Activated CD4-positive, alpha-beta T cell treated with anti-CD3 and anti-CD28 coated beads, Interleukin-2, amount 10 ng/mL, durations not matched to agents 7 days and 5 days (primary cell): ENCODE data around the gene NOTCH1. TPM values are rescaled to one million over a fixed set of nuclear protein-coding genes. Genes with fewer than 3 reads are reported as not detected.
A peak's percentile ranks its signal among the peaks of the same experiment; 100 is the strongest.

Source experiments
- CTCF ChIA-PET: fragments of 350-600 bp; sonication (Branson Sonifier 250); formaldehyde crosslinking; loops from one replicate; lab custom pipeline; 2021; ENCODE audit warnings: antibody characterized with exemption; lab: Charles Lee
- POLR2A ChIA-PET: fragments of 350-600 bp; sonication (Branson Sonifier 250); formaldehyde crosslinking; loops from one replicate; lab custom pipeline; 2021; ENCODE audit warnings: antibody characterized with exemption; lab: Charles Lee
- DNase-seq: peaks from one replicate; pipeline ENCODE4 v3.0.0-alpha.2; 2020
- H3K27ac Mint-ChIP-seq: one replicate; pipeline ENCODE4 v1.8.0; 2021; ENCODE audit warnings: mild to moderate bottlenecking, moderate library complexity, mixed read lengths
- H3K27me3 Mint-ChIP-seq: one replicate; pipeline ENCODE4 v1.8.0; 2021; ENCODE audit warnings: mixed read lengths
- H3K36me3 Mint-ChIP-seq: one replicate; pipeline ENCODE4 v1.8.0; 2021; ENCODE audit warnings: low read depth, mixed read lengths
- H3K4me1 Mint-ChIP-seq: one replicate; pipeline ENCODE4 v1.8.0; 2021; ENCODE audit warnings: mixed read lengths
- H3K4me3 Mint-ChIP-seq: one replicate; pipeline ENCODE4 v1.8.0; 2021; ENCODE audit warnings: mild to moderate bottlenecking, moderate library complexity, mixed read lengths
- H3K9me3 Mint-ChIP-seq: one replicate; pipeline ENCODE4 v1.8.0; 2021; ENCODE audit warnings: mixed read lengths
- total RNA-seq, 2 experiments: library from RNA; stranded (reverse); gene quantifications; one replicate each; pipeline ENCODE4 v1.2.3, GENCODE V29; 2021

NOTCH1 gene
- total RNA-seq, 2 experiments from 2014 or later: 73.6 to 74.4 TPM

- ChIA-PET CTCF (no interaction called here), POLR2A (no interaction called here)
- peaks cover 21% of the 10 kb centered on the region for H3K36me3 Mint-ChIP-seq
- peaks cover 74% of the 10 kb centered on the region for H3K4me1 Mint-ChIP-seq
- H3K27me3 Mint-ChIP-seq: no peaks in the 10 kb centered on the region
- no peak for DNase-seq
- peak overlapping the region; percentile 98 for H3K27ac Mint-ChIP-seq
- H3K4me3 Mint-ChIP-seq: no peak overlapping the region
- H3K9me3 Mint-ChIP-seq: no peaks in the 10 kb centered on the region
Observed at GRCh38 chr9:136536721-136537241, 9.1 kb downstream of the NOTCH1 start.

- ChIA-PET POLR2A (no interaction called here), CTCF (no interaction called here)
- Mint-ChIP-seq H3K4me1 (peaks cover 74% of the 10 kb centered on the region), H3K27me3 (no peaks in the 10 kb centered on the region), H3K9me3 (no peaks in the 10 kb centered on the region), H3K4me3 (no peak overlapping the region), H3K36me3 (peaks cover 21% of the 10 kb centered on the region), H3K27ac (no peak overlapping the region)
- no peak for DNase-seq
Observed at GRCh38 chr9:136536051-136536720, 9.7 kb downstream of the NOTCH1 start.

- H3K4me1 Mint-ChIP-seq: peaks cover 74% of the 10 kb centered on the region
- H3K27me3 Mint-ChIP-seq: no peaks in the 10 kb centered on the region
- DNase-seq: no peak
- CTCF ChIA-PET: no interaction called here
- POLR2A ChIA-PET: no interaction called here
- peak overlapping the region; percentile 31 for H3K27ac Mint-ChIP-seq
- no peaks in the 10 kb centered on the region for H3K9me3 Mint-ChIP-seq
- H3K4me3 Mint-ChIP-seq: no peak overlapping the region
- peaks cover 18% of the 10 kb centered on the region for H3K36me3 Mint-ChIP-seq
Observed at GRCh38 chr9:136535070-136535469, 10.8 kb downstream of the NOTCH1 start.

GRCh38 chr9:136534366-136534765 lies 11.5 kb downstream of the NOTCH1 start:
- Mint-ChIP-seq H3K36me3 (peaks cover 18% of the 10 kb centered on the region), H3K9me3 (no peaks in the 10 kb centered on the region), H3K27ac (peak overlapping the region; percentile 90), H3K4me3 (peak overlapping the region; percentile 59), H3K4me1 (peaks cover 69% of the 10 kb centered on the region), H3K27me3 (no peaks in the 10 kb centered on the region)
- CTCF ChIA-PET: interaction anchor here (1.1 kb wide), 1 partner anchor 97 kb away, joined by 4 read pairs; no protein-coding TSS in a partner anchor
- no peak for DNase-seq
- POLR2A ChIA-PET: interaction anchor here (1.2 kb wide), 1 partner anchor 8 kb away, joined by 3 read pairs; no protein-coding TSS in a partner anchor

- ChIA-PET POLR2A (interaction anchor here (0.5 to 1.2 kb wide), 2 partner anchors 8 to 167 kb away, joined by 3 to 5 read pairs; no protein-coding TSS in a partner anchor), CTCF (interaction anchor here (0.8 to 1.9 kb wide), 5 partner anchors 9 to 259 kb away, joined by 3 to 9 read pairs (median 4); no protein-coding TSS in a partner anchor)
- Mint-ChIP-seq H3K27ac (peak overlapping the region; percentile 90), H3K4me1 (peaks cover 66% of the 10 kb centered on the region), H3K4me3 (peak overlapping the region; percentile 59), H3K36me3 (peaks cover 18% of the 10 kb centered on the region), H3K9me3 (no peaks in the 10 kb centered on the region), H3K27me3 (no peaks in the 10 kb centered on the region)
- peak; percentile 76 for DNase-seq
Observed at GRCh38 chr9:136533775-136534157, 12.1 kb downstream of the NOTCH1 start.

- Mint-ChIP-seq H3K4me3 (peak overlapping the region; percentile 59), H3K4me1 (peaks cover 63% of the 10 kb centered on the region), H3K27ac (peak overlapping the region; percentile 90), H3K9me3 (no peaks in the 10 kb centered on the region), H3K36me3 (peaks cover 16% of the 10 kb centered on the region), H3K27me3 (no peaks in the 10 kb centered on the region)
- DNase-seq: peak; percentile 76
- POLR2A ChIA-PET: interaction anchor here (0.5 to 1.2 kb wide), 2 partner anchors 9 to 168 kb away, joined by 3 to 5 read pairs; no protein-coding TSS in a partner anchor
- CTCF ChIA-PET: interaction anchor here (0.8 to 1.9 kb wide), 5 partner anchors 10 to 259 kb away, joined by 3 to 9 read pairs (median 4); no protein-coding TSS in a partner anchor
Observed at GRCh38 chr9:136532799-136533774, 12.8 kb downstream of the NOTCH1 start.

GRCh38 chr9:136531904-136532798 lies 13.7 kb downstream of the NOTCH1 start:
- no peaks in the 10 kb centered on the region for H3K27me3 Mint-ChIP-seq
- H3K4me1 Mint-ChIP-seq: peaks cover 57% of the 10 kb centered on the region
- POLR2A ChIA-PET: no interaction called here
- H3K27ac Mint-ChIP-seq: peak overlapping the region; percentile 74
- CTCF ChIA-PET: interaction anchor here (1.4 to 1.9 kb wide), 3 partner anchors 10 to 24 kb away, joined by 4 to 9 read pairs (median 4); no protein-coding TSS in a partner anchor
- no peaks in the 10 kb centered on the region for H3K9me3 Mint-ChIP-seq
- H3K4me3 Mint-ChIP-seq: peak overlapping the region; percentile 57
- no peak for DNase-seq
- peaks cover 13% of the 10 kb centered on the region for H3K36me3 Mint-ChIP-seq

- ChIA-PET CTCF (no interaction called here), POLR2A (no interaction called here)
- DNase-seq: no peak
- H3K27me3 Mint-ChIP-seq: no peaks in the 10 kb centered on the region
- peaks cover 10% of the 10 kb centered on the region for H3K36me3 Mint-ChIP-seq
- H3K4me1 Mint-ChIP-seq: peaks cover 53% of the 10 kb centered on the region
- no peak overlapping the region for H3K4me3 Mint-ChIP-seq
- peak overlapping the region; percentile 64 for H3K27ac Mint-ChIP-seq
- H3K9me3 Mint-ChIP-seq: no peaks in the 10 kb centered on the region
Observed at GRCh38 chr9:136531186-136531903, 14.5 kb downstream of the NOTCH1 start.

GRCh38 chr9:136530461-136531089 lies 15.3 kb downstream of the NOTCH1 start:
- peaks cover 50% of the 10 kb centered on the region for H3K4me1 Mint-ChIP-seq
- H3K4me3 Mint-ChIP-seq: no peak overlapping the region

GRCh38 chr9:136529516-136530460 lies 16.1 kb downstream of the NOTCH1 start:
- Mint-ChIP-seq H3K27ac (no peak overlapping the region), H3K4me3 (no peak overlapping the region)
- CTCF ChIA-PET: interaction anchor here (0.6 to 1.9 kb wide), 3 partner anchors 10 to 85 kb away, joined by 3 to 12 read pairs (median 3); no protein-coding TSS in a partner anchor

More at GRCh38 chr9:136530461-136531089, 15.3 kb downstream of the NOTCH1 start:
- CTCF ChIA-PET: interaction anchor here (0.6 to 1.9 kb wide), 2 partner anchors 9 to 11 kb away, joined by 3 to 12 read pairs; no protein-coding TSS in a partner anchor
- peak overlapping the region; percentile 64 for H3K27ac Mint-ChIP-seq
- no peaks in the 10 kb centered on the region for H3K9me3 Mint-ChIP-seq
- H3K36me3 Mint-ChIP-seq: peaks cover 10% of the 10 kb centered on the region
- DNase-seq: no peak
- POLR2A ChIA-PET: no interaction called here
- H3K27me3 Mint-ChIP-seq: no peaks in the 10 kb centered on the region

More at GRCh38 chr9:136529516-136530460, 16.1 kb downstream of the NOTCH1 start:
- Mint-ChIP-seq H3K27me3 (no peaks in the 10 kb centered on the region), H3K4me1 (peaks cover 50% of the 10 kb centered on the region), H3K36me3 (peaks cover 10% of the 10 kb centered on the region), H3K9me3 (no peaks in the 10 kb centered on the region)
- POLR2A ChIA-PET: interaction anchor here (1.0 kb wide), 1 partner anchor 9 kb away, joined by 3 read pairs; no protein-coding TSS in a partner anchor
- no peak for DNase-seq
